ENCODE measurements around the gene SGPL1.
"Not testable (repeated sequence)": the region's sequence is repeated elsewhere in the genome, so short reads cannot be mapped to it uniquely, and the experiment has no call there.

Gene SGPL1

DNA sequence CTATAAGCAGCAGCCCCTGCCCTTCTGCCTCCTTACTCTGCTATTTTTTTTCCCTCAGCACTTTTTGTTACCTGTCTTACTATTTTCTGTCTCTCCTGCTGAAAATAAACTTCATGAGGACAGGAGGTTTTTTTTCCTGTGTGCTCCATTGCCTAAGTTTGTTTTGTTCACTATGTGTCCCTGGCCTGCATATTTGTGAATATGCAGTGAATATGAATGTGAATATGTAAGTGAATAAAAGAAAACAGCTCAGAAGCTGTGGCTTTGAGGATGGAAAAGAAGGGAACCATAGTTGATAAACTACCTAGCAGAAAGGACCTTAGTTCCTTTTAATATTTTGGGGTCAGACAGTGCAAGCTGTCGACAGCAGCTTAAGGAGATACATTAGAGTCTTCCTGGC is 37.7 kb downstream of the SGPL1 start:
- TF ChIP-seq, protein P1, sequence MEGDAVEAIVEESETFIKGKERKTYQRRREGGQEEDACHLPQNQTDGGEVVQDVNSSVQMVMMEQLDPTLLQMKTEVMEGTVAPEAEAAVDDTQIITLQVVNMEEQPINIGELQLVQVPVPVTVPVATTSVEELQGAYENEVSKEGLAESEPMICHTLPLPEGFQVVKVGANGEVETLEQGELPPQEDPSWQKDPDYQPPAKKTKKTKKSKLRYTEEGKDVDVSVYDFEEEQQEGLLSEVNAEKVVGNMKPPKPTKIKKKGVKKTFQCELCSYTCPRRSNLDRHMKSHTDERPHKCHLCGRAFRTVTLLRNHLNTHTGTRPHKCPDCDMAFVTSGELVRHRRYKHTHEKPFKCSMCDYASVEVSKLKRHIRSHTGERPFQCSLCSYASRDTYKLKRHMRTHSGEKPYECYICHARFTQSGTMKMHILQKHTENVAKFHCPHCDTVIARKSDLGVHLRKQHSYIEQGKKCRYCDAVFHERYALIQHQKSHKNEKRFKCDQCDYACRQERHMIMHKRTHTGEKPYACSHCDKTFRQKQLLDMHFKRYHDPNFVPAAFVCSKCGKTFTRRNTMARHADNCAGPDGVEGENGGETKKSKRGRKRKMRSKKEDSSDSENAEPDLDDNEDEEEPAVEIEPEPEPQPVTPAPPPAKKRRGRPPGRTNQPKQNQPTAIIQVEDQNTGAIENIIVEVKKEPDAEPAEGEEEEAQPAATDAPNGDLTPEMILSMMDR (IDR thresholded peaks at IDR 0.05; ENCODE audit: insufficient read depth, low read depth, low read length, missing control alignments), result no peak
- H3K4me3 ChIP-seq (ENCODE audit: low read depth, low read length), result no peak overlapping the region
- DNase-seq (ENCODE audit: low read depth), result no peak

DNA sequence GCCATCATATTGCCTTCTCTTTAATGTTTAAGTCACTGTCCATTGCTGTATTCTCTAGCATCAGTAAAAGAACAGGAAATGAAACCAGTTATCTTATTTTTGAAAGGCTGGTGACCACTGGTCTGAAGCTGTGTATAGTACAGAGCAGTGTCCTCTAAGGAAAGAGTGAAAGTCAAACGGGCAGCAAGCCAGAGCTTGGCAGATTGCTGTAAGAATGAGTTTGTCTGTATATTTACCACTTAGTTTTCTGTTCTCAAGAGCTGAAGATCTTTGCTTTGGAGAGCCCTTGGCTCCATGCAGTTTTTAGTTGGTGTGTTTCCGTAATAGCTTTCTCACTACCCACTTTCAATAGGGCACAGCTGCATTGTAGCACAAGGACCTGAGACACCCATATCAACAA is 40.7 kb downstream of the SGPL1 start:
- TF ChIP-seq, protein P1 (IDR thresholded peaks at IDR 0.05; ENCODE audit: insufficient read depth, low read depth, low read length, missing control alignments), result no peak
- peak; percentile 35 for DNase-seq (ENCODE audit: low read depth)
- H3K4me3 ChIP-seq (ENCODE audit: low read depth, low read length), result no peak overlapping the region

DNA sequence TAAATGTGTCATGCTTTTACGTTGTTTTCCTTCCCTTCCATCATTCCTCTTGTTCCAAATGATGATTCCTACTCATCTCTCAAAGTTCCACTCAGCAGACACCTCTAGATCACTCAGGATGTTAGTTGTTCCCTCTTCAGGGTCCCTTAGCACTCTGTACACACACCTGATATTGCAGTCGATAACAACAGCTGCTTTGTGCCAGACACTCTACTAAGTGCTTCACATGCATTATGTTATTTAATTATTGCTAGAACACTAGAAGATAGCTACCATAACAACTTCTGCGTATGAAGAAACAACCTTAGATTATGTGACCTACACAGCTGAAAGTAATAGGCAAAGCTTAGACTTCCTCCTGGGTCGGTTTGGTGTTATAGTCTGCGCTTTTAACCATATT is 43.0 kb downstream of the SGPL1 start:
- H3K4me3 ChIP-seq (ENCODE audit: low read depth, low read length), result no peak overlapping the region
- TF ChIP-seq, protein P1 (IDR thresholded peaks at IDR 0.05; ENCODE audit: insufficient read depth, low read depth, low read length, missing control alignments), result no peak
- no peak for DNase-seq (ENCODE audit: low read depth)

DNA sequence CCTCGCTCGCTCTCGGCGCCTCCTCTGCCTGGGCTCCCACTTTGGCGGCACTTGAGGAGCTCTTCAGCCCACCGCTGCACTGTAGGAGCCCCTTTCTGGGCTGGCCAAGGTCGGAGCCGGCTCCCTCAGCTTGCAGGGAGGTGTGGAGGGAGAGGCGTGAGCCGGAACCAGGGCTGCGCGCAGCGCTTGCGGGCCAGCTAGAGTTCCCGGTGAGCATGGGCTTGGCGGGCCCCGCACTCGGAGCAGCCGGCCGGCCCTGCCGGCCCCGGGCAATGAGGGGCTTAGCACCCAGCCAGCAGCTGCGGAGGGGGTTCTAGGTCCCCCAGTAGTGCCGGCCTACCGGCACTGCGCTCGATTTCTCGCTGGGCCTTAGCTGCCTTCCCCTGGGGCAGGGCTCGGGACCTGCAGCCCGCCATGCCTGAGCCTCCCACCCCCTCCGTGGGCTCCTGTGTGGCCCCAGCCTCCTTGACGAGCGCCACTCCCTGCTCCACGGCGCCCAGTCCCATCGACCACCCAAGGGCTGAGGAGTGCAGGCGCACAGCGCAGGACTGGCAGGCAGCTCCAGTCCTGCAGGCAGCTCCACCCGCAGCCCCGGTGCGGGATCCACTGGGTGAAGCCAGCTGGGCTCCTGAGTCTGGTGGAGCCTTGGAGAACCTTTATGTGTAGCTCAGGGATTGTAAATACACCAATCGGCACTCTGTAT is 45.9 kb downstream of the SGPL1 start:
- not testable (repeated sequence) for H3K4me3 ChIP-seq (ENCODE audit: low read depth, low read length)

DNA sequence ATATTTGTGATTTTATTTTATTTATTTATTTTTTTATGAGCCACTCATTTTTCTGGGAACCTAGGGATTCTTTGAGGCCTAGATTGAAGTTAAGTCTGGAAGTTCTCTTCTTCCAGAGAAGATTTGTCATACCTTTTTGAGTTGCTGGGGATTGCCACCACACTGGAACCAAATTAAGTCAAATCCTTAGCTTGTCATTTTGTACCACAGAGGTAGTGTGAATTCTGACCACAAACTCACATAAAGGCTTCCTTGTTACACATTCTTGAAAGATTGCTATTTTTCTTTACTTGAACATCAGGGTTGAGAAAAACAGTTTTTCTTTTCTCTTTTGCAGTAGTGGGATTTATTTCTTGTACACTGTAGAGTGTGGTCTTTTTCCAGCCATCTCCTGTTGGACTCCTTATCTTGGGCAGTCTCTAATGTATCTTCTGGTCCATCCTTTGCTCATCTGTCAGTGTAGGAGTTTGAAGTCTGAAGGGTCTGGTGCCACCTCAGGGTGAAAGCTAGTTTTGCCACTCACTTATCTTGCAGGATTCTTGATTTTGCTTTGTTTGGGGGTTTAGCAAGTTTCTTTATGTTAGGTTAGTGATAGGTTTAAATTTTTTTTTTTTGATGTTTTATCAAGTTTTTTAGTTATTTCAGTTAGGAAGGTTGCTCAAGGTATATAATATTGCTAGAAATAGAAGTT is 47.9 kb downstream of the SGPL1 start:
- no peak for DNase-seq (ENCODE audit: low read depth)
- H3K4me3 ChIP-seq (ENCODE audit: low read depth, low read length), result no peak overlapping the region
- TF ChIP-seq, protein P1 (IDR thresholded peaks at IDR 0.05; ENCODE audit: insufficient read depth, low read depth, low read length, missing control alignments), result no peak

More for the DNA sequence above, 45.9 kb downstream of the SGPL1 start:
- not testable (repeated sequence) for DNase-seq (ENCODE audit: low read depth)

DNA sequence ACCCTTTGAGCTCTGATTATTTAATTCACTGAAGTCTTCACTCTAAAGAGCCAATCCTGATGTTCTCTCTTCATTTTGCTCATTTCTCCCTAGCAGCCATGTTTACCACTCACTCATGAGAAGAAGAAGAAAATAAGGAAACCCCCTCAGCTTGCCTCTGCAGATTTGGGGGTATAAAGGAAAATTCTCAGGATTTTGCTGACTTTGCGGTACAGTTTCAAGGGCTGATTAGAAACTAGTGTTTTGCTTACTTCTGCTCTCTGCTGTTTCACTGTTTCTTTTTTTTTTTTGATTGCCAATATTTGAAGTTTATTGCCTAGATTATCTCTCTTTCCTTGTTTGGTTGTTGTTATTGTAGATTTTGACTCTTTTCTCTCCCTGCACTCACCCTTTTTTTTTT is 49.2 kb downstream of the SGPL1 start:
- no peak for DNase-seq (ENCODE audit: low read depth)
- TF ChIP-seq, protein P1 (IDR thresholded peaks at IDR 0.05; ENCODE audit: insufficient read depth, low read depth, low read length, missing control alignments), result no peak
- H3K4me3 ChIP-seq (ENCODE audit: low read depth, low read length), result no peak overlapping the region

DNA sequence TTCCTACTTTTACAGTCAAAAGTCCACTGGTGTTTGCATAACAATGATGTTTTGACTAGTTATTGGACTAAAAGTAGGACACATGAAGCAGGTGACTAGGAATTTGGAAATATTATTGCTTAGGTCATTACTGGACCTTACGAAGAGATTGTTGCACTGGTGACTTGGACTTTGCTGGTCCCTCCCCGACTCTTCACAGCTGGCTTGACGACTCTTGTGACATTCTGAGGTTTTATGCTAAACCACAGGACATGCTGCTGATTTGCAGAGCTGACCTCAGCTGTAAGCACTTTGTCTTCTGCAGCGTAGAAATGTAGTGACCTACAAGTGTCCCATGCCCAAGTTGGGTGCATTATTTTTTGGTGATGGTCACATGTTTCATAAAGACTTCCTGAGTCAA is 50.7 kb downstream of the SGPL1 start:
- DNase-seq (ENCODE audit: low read depth), result peak; percentile 11
- no peak overlapping the region for H3K4me3 ChIP-seq (ENCODE audit: low read depth, low read length)
- TF ChIP-seq, protein P1 (IDR thresholded peaks at IDR 0.05; ENCODE audit: insufficient read depth, low read depth, low read length, missing control alignments), result no peak
